ENCODE measurements around the gene ZNF655.

Gene ZNF655

DNA sequence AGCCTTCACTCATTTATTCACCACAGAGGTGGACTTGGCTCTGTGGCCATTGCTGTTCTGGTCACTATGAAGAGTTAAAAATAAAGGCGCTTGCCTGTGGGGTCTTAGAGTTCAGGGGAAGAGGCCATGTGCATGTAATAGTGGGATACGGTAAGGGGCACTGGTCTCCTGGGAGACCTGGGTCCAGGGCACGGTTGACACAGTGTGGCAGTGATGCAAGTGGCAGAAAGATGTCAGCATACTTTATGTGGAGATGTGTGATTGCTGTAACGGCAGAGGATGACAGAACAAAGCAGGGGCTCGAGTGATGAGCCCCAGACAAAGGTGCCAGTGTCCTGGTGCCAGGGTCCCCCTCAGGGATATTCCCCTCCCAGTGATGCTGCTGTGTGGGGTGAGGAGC lies 66.9 kb downstream of the ZNF655 start:
- Histone ChIP-seq H3K18ac (ENCODE audit: low read length) (no peak overlapping the region), H2BK5ac (ENCODE audit: low read length) (no peak overlapping the region), H3K79me1 (ENCODE audit: low read depth, low read length) (peaks cover 2% of the 10 kb centered on the region), H3K36me3 (replicated peaks in 1 of 2; ENCODE audit: control insufficient read depth in 2 of 2, insufficient read depth in 2 of 2, low read length in 2 of 2) (peaks cover 59 to 99% of the 10 kb centered on the region in 2 donors), H3K14ac (ENCODE audit: low read length) (no peak overlapping the region), H4K8ac (ENCODE audit: low read depth, low read length) (no peak overlapping the region), H3K4me2 (ENCODE audit: insufficient read depth, low read length, poor library complexity, severe bottlenecking) (no peak overlapping the region), H2BK15ac (ENCODE audit: low read length) (no peak overlapping the region), H3K4ac (ENCODE audit: low read length) (no peak overlapping the region), H3K23ac (ENCODE audit: low read depth, low read length, poor library complexity) (no peak overlapping the region), H3K4me3 (ENCODE audit: low read length in 2 of 2) (no peak overlapping the region), H2BK12ac (ENCODE audit: low read length) (no peak overlapping the region), H3K9ac (ENCODE audit: low read depth, low read length, poor library complexity) (no peak overlapping the region), H3K4me1 (ENCODE audit: control insufficient read depth in 2 of 2, insufficient read depth in 1 of 2, low read depth in 1 of 2, low read length in 2 of 2) (no peaks in the 10 kb centered on the region), H3K27me3 (ENCODE audit: control insufficient read depth in 3 of 3, insufficient read depth in 3 of 3, low read depth in 1 of 3, low read length in 3 of 3) (no peaks in the 10 kb centered on the region), H3K9me3 (replicated peaks in 1 of 2; ENCODE audit: control insufficient read depth in 2 of 2, insufficient read depth in 1 of 2, low read depth in 1 of 2, low read length in 2 of 2) (no peaks in the 10 kb centered on the region), H3K27ac (replicated peaks; ENCODE audit: low read length) (no peak overlapping the region), H2AK5ac (ENCODE audit: low read depth, low read length) (no peak overlapping the region), H4K91ac (ENCODE audit: low read depth, low read length, poor library complexity) (no peak overlapping the region), H2BK120ac (ENCODE audit: low read depth, low read length) (no peak overlapping the region), H2AFZ (ENCODE audit: low read length) (no peak overlapping the region)
- no peak for DNase-seq (ENCODE audit: low spot score)
- WGBS, 2 donors (ENCODE audit: extremely low coverage in 2 of 2, insufficient read length in 2 of 2, insufficient replicate concordance in 1 of 2), result no CpG with 5 or more reads among the region's 5 CpGs

- no peak for DNase-seq (ENCODE audit: low spot score)
- peaks cover 62 to 99% of the 10 kb centered on the region in 2 donors for H3K36me3 ChIP-seq (replicated peaks in 1 of 2; ENCODE audit: control insufficient read depth in 2 of 2, insufficient read depth in 2 of 2, low read length in 2 of 2)
- no CpG with 5 or more reads among the region's 4 CpGs for WGBS, 2 donors (ENCODE audit: extremely low coverage in 2 of 2, insufficient read length in 2 of 2, insufficient replicate concordance in 1 of 2)
Observed at GRCh38 chr7:99625961-99626360, 67.5 kb downstream of the ZNF655 start.

More at GRCh38 chr7:99625961-99626360, 67.5 kb downstream of the ZNF655 start:
- Histone ChIP-seq H2BK15ac (ENCODE audit: low read length) (no peak overlapping the region), H2AK5ac (ENCODE audit: low read depth, low read length) (no peak overlapping the region), H4K8ac (ENCODE audit: low read depth, low read length) (no peak overlapping the region), H3K23ac (ENCODE audit: low read depth, low read length, poor library complexity) (no peak overlapping the region), H2AFZ (ENCODE audit: low read length) (no peak overlapping the region), H3K9me3 (replicated peaks in 1 of 2; ENCODE audit: control insufficient read depth in 2 of 2, insufficient read depth in 1 of 2, low read depth in 1 of 2, low read length in 2 of 2) (no peaks in the 10 kb centered on the region), H3K4ac (ENCODE audit: low read length) (no peak overlapping the region), H3K79me1 (ENCODE audit: low read depth, low read length) (peaks cover 2% of the 10 kb centered on the region), H3K27me3 (ENCODE audit: control insufficient read depth in 3 of 3, insufficient read depth in 3 of 3, low read depth in 1 of 3, low read length in 3 of 3) (no peaks in the 10 kb centered on the region), H3K18ac (ENCODE audit: low read length) (no peak overlapping the region), H2BK12ac (ENCODE audit: low read length) (no peak overlapping the region), H3K4me3 (ENCODE audit: low read length in 2 of 2) (no peak overlapping the region), H3K4me1 (ENCODE audit: control insufficient read depth in 2 of 2, insufficient read depth in 1 of 2, low read depth in 1 of 2, low read length in 2 of 2) (peaks cover 0 to under 1% of the 10 kb centered on the region in 2 donors), H4K91ac (ENCODE audit: low read depth, low read length, poor library complexity) (no peak overlapping the region), H3K4me2 (ENCODE audit: insufficient read depth, low read length, poor library complexity, severe bottlenecking) (no peak overlapping the region), H2BK5ac (ENCODE audit: low read length) (no peak overlapping the region), H2BK120ac (ENCODE audit: low read depth, low read length) (no peak overlapping the region), H3K14ac (ENCODE audit: low read length) (no peak overlapping the region), H3K27ac (replicated peaks; ENCODE audit: low read length) (no peak overlapping the region), H3K9ac (ENCODE audit: low read depth, low read length, poor library complexity) (no peak overlapping the region)

Measured in neuronal stem cell (in vitro differentiated cells).